HepG2 (cell line): ENCODE results near the gene OR4K14. TPM values are rescaled to one million over a fixed set of nuclear protein-coding genes. Genes with fewer than 3 reads are reported as not detected.

Experiments used
- ATAC-seq: fragments of 200-7000 bp; cut with Tn5 transposase; 3 replicates; pipeline ENCODE4 v1.9.1; 2020; ENCODE audit warnings: mild to moderate bottlenecking, moderate library complexity
- BruUV-seq: library from RNA; stranded (reverse); fragments of 400-500 nt; replicated peaks from 2 replicates; lab custom pipeline; 2021; lab: Mats Ljungman, UMichigan
- CTCF ChIA-PET: fragments of 300-600 bp; formaldehyde crosslinking; extraction: SDS; loops from one replicate; lab custom pipeline; 2021; ENCODE audit warnings: low total read pairs, inconsistent platforms, low intra/inter-chr PET ratio; lab: Yijun Ruan, JAX
- POLR2A ChIA-PET: fragments of 350-600 bp; sonication (Branson Sonifier 250); formaldehyde crosslinking; loops from one replicate; lab custom pipeline; 2020; ENCODE audit warnings: antibody characterized with exemption, inconsistent platforms; lab: Yijun Ruan, JAX
- DNase-seq: peaks from one replicate; pipeline ENCODE4 v3.0.0-alpha.2; 2015; ENCODE audit warnings: low spot score
- FAIRE-seq: peaks from 3 replicates; lab custom pipeline; 2011; peaks lifted over from hg19 to GRCh38; lab: Jason Lieb, UNC
- H2AFZ ChIP-seq: one replicate; pipeline ENCODE4 v1.6.1; 2011; ENCODE audit warnings: low read length, inconsistent platforms
- H3K27ac ChIP-seq: fragments of 300-600 bp; 3 replicates; pipeline ENCODE4 v1.8.0; 2011; ENCODE audit warnings: mixed run types, mild to moderate bottlenecking, mixed read lengths, low read length, inconsistent platforms; ENCODE audit not compliant: insufficient read depth; ENCODE audit errors: extremely low read length
- H3K27me3 ChIP-seq, 2 experiments: fragments of 200-600 bp in 1 of 2; 2 replicates in 1 of 2; 3 replicates in 1 of 2; pipeline versions ENCODE4 v1.6.0 to v1.8.0; 2011; ENCODE audit warnings: low read length in 2 of 2, mild to moderate bottlenecking in 2 of 2, moderate library complexity in 2 of 2, inconsistent platforms in 1 of 2; ENCODE audit not compliant: insufficient read depth in 2 of 2, control insufficient read depth in 1 of 2
- H3K36me3 ChIP-seq, 2 experiments: fragments of 200-600 bp in 1 of 2; replicated peaks in 1 of 2; 2 replicates in 1 of 2; 3 replicates in 1 of 2; pipeline versions ENCODE4 v1.5.1 to v1.8.0; 2011; ENCODE audit warnings: low read length in 2 of 2, inconsistent platforms in 1 of 2; ENCODE audit not compliant: insufficient read depth in 2 of 2, control insufficient read depth in 1 of 2
- H3K4me1 ChIP-seq: 2 replicates; pipeline ENCODE4 v1.5.1; 2012; ENCODE audit warnings: low read length, inconsistent platforms; ENCODE audit not compliant: insufficient read depth
- H3K4me2 ChIP-seq: 2 replicates; pipeline ENCODE4 v1.6.0; 2011; ENCODE audit warnings: low read depth, low read length, inconsistent platforms
- H3K4me3 ChIP-seq, 3 experiments: fragments of 200-600 bp in 1 of 3; sonication (generic), shearing (Covaris generic) in 1 of 3; replicated peaks in 1 of 3; 2 replicates each; pipeline ENCODE4 v1.5.1; 2011 to 2016; ENCODE audit warnings: low read length in 3 of 3, inconsistent platforms in 2 of 3, low read depth in 2 of 3, mild to moderate bottlenecking in 2 of 3, control low read depth in 1 of 3, mixed read lengths in 1 of 3; ENCODE audit not compliant: insufficient read depth in 1 of 3
- H3K79me2 ChIP-seq: one replicate; pipeline ENCODE4 v1.6.1; 2011; ENCODE audit warnings: low read length, inconsistent platforms; ENCODE audit not compliant: insufficient read depth
- H3K9ac ChIP-seq: 2 replicates; pipeline ENCODE4 v1.6.0; 2011; ENCODE audit warnings: mild to moderate bottlenecking, low read depth, low read length, inconsistent platforms; ENCODE audit not compliant: insufficient read depth
- H3K9me3 ChIP-seq: 2 replicates; pipeline ENCODE4 v1.5.1; 2012; ENCODE audit warnings: mild to moderate bottlenecking, low read length
- H4K20me1 ChIP-seq: 2 replicates; pipeline ENCODE4 v1.6.0; 2011; ENCODE audit warnings: inconsistent platforms, mild to moderate bottlenecking, low read length, moderate library complexity; ENCODE audit not compliant: insufficient read depth
- FOXK2 ChIP-seq: fragments of 450-650 bp; IDR thresholded peaks from 2 replicates; pipeline ENCODE4 v1.6.1; 2016
- MTF2 ChIP-seq: sonication (generic); formaldehyde crosslinking; IDR thresholded peaks from 2 replicates; pipeline ENCODE4 v1.5.0; 2020; ENCODE audit warnings: missing genetic modification reagents, borderline replicate concordance
- NFE2L1 ChIP-seq: sonication (generic); formaldehyde crosslinking; IDR thresholded peaks from 2 replicates; pipeline ENCODE4 v1.4.0; 2020; ENCODE audit warnings: missing genetic modification reagents, mild to moderate bottlenecking, borderline replicate concordance
- SATB2 ChIP-seq: sonication (generic); formaldehyde crosslinking; IDR thresholded peaks from 2 replicates; pipeline ENCODE4 v1.5.0; 2020; ENCODE audit warnings: missing genetic modification reagents
- ZBTB20 ChIP-seq: sonication (generic); formaldehyde crosslinking; IDR thresholded peaks from 2 replicates; pipeline ENCODE4 v1.8.1; 2023; ENCODE audit warnings: missing genetic modification reagents, low read depth, mild to moderate bottlenecking, borderline replicate concordance
- ZNF768 ChIP-seq: sonication (generic); formaldehyde crosslinking; IDR thresholded peaks from 2 replicates; pipeline ENCODE4 v1.4.0; 2020; ENCODE audit warnings: missing genetic modification reagents
- ZNF878 ChIP-seq: sonication (generic); formaldehyde crosslinking; IDR thresholded peaks from 2 replicates; pipeline ENCODE4 v1.8.1; 2023; ENCODE audit warnings: mild to moderate bottlenecking, missing genetic modification reagents, moderate library complexity
- ZSCAN20 ChIP-seq: sonication (generic); formaldehyde crosslinking; IDR thresholded peaks from 2 replicates; pipeline ENCODE4 v1.4.0; 2020; ENCODE audit warnings: missing genetic modification reagents, mild to moderate bottlenecking, borderline replicate concordance
- WGBS: methylation state at CpG from one replicate; pipeline ENCODE4 v1.1.6; 2017; ENCODE audit warnings: low lambda C conversion rate; 5-methylcytosine and 5-hydroxymethylcytosine counted together
- in situ Hi-C: cut with HindIII; loops from 2 replicates; pipeline ENCODE4 v1.10.0; 2017; ENCODE audit warnings: low pct_unique_long_range_greater_than_20kb; ENCODE audit not compliant: extremely low pct_ligation_motif_present
- intact Hi-C: fragments of 100-400 bp; cut with micrococcal nuclease; formaldehyde crosslinking; loops from one replicate; pipeline ENCODE4 v1.10.0; 2022; ENCODE audit not compliant: unreplicated experiment
- polyA plus RNA-seq, 8 experiments: library from polyadenylated mRNA; depleted of rRNA in 3 of 8; stranded (reverse) in 7 of 8; unstranded in 1 of 8; fragments of >200 nt; fragmentation: Illumina TruSeq in 4 of 8; extraction: Trizol in 4 of 8; gene quantifications; 2 replicates each; pipeline versions ENCODE4 v1.2.1 to v1.2.3, GENCODE V29; 2011 to 2016; ENCODE audit warnings: low read depth in 4 of 8, missing spikeins in 1 of 8, mixed read lengths in 1 of 8; ENCODE audit not compliant: insufficient read depth in 1 of 8
- total RNA-seq, 5 experiments: library from RNA; depleted of rRNA; stranded (reverse); fragments of >200 nt; fragmentation: Illumina TruSeq; extraction: Trizol; gene quantifications; 2 replicates each; pipeline ENCODE4 v1.2.3, GENCODE V29; 2016; ENCODE audit warnings: low read depth in 1 of 5
- TF ChIP-seq, protein P1 (sequence below): sonication (generic); formaldehyde crosslinking; IDR thresholded peaks from 2 replicates; pipeline ENCODE4 v1.4.0; 2020; ENCODE audit warnings: mild to moderate bottlenecking, missing genetic modification reagents
- TF ChIP-seq, protein P2 (sequence below): sonication (generic); formaldehyde crosslinking; IDR thresholded peaks from 2 replicates; pipeline ENCODE4 v1.5.0; 2020; ENCODE audit warnings: mild to moderate bottlenecking, missing genetic modification reagents, borderline replicate concordance

The OR4K14 gene
- total and polyA plus RNA-seq, 2 of the 13 experiments (the other 11 are each of a cell fraction or from before 2014, with no cell fraction given): not detected

DNA sequence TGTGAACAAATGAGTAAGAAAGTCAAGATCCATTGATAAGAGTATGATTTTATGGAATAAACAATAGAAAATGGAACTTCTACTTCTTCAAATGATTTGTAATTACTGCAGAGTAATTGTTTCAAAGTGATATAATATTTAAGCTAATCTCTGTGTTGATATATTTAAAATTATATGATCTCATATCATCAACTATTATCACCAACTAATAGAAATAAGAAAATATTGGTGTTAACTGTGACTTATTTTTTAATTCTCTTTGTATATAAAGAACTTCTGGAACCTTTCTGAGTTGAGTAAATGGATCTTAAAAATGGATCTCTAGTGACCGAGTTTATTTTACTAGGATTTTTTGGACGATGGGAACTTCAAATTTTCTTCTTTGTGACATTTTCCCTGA lies 40.6 kb upstream of the OR4K14 start, which contains the start of gene OR4L1:
TSS of gene OR4L1 (plus strand) at position 301 of the 400 bp plus-strand sequence. CDS start at position 301, 0 bp downstream.
- FAIRE-seq (no peak), DNase-seq (no peak), ATAC-seq (no peak)
- no peaks in the 10 kb centered on the region for H3K36me3 ChIP-seq
- no peak for TF ChIP-seq ZNF768 (CRISPR knock-in tag)
- TF ChIP-seq FOXK2: no peak
- no peak for TF ChIP-seq NFE2L1 (CRISPR knock-in tag)
- TF ChIP-seq, protein P1, sequence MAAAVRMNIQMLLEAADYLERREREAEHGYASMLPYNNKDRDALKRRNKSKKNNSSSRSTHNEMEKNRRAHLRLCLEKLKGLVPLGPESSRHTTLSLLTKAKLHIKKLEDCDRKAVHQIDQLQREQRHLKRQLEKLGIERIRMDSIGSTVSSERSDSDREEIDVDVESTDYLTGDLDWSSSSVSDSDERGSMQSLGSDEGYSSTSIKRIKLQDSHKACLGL (CRISPR knock-in tag): no peak
- no peak for TF ChIP-seq SATB2 (CRISPR knock-in tag)
- no peak for TF ChIP-seq MTF2 (CRISPR knock-in tag)
- TF ChIP-seq ZBTB20 (CRISPR knock-in tag): no peak
- no peak for TF ChIP-seq ZSCAN20 (CRISPR knock-in tag)
- TF ChIP-seq, protein P2, sequence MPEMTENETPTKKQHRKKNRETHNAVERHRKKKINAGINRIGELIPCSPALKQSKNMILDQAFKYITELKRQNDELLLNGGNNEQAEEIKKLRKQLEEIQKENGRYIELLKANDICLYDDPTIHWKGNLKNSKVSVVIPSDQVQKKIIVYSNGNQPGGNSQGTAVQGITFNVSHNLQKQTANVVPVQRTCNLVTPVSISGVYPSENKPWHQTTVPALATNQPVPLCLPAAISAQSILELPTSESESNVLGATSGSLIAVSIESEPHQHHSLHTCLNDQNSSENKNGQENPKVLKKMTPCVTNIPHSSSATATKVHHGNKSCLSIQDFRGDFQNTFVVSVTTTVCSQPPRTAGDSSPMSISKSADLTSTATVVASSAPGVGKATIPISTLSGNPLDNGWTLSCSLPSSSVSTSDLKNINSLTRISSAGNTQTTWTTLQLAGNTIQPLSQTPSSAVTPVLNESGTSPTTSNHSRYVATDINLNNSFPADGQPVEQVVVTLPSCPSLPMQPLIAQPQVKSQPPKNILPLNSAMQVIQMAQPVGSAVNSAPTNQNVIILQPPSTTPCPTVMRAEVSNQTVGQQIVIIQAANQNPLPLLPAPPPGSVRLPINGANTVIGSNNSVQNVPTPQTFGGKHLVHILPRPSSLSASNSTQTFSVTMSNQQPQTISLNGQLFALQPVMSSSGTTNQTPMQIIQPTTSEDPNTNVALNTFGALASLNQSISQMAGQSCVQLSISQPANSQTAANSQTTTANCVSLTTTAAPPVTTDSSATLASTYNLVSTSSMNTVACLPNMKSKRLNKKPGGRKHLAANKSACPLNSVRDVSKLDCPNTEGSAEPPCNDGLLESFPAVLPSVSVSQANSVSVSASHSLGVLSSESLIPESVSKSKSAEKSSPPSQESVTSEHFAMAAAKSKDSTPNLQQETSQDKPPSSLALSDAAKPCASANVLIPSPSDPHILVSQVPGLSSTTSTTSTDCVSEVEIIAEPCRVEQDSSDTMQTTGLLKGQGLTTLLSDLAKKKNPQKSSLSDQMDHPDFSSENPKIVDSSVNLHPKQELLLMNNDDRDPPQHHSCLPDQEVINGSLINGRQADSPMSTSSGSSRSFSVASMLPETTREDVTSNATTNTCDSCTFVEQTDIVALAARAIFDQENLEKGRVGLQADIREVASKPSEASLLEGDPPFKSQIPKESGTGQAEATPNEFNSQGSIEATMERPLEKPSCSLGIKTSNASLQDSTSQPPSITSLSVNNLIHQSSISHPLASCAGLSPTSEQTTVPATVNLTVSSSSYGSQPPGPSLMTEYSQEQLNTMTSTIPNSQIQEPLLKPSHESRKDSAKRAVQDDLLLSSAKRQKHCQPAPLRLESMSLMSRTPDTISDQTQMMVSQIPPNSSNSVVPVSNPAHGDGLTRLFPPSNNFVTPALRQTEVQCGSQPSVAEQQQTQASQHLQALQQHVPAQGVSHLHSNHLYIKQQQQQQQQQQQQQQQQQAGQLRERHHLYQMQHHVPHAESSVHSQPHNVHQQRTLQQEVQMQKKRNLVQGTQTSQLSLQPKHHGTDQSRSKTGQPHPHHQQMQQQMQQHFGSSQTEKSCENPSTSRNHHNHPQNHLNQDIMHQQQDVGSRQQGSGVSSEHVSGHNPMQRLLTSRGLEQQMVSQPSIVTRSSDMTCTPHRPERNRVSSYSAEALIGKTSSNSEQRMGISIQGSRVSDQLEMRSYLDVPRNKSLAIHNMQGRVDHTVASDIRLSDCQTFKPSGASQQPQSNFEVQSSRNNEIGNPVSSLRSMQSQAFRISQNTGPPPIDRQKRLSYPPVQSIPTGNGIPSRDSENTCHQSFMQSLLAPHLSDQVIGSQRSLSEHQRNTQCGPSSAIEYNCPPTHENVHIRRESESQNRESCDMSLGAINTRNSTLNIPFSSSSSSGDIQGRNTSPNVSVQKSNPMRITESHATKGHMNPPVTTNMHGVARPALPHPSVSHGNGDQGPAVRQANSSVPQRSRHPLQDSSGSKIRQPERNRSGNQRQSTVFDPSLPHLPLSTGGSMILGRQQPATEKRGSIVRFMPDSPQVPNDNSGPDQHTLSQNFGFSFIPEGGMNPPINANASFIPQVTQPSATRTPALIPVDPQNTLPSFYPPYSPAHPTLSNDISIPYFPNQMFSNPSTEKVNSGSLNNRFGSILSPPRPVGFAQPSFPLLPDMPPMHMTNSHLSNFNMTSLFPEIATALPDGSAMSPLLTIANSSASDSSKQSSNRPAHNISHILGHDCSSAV (CRISPR knock-in tag): no peak
- no peak for TF ChIP-seq ZNF878 (CRISPR knock-in tag)
- no peak within 1 kb of the TSS for H3K27ac ChIP-seq
- no peak within 1 kb of the TSS for H3K4me2 ChIP-seq
- ChIA-PET CTCF (no interaction called here), POLR2A (no interaction called here)
- H3K4me1 ChIP-seq: no peaks in the 10 kb centered on the region
- 12% methylated on average over 2 of the region's 2 CpGs for WGBS
- in situ Hi-C loops: no loop called here
- no TSS peak for BruUV-seq
- no peak within 1 kb of the TSS for H2AFZ ChIP-seq
- no peaks in the 10 kb centered on the region; the same call in 1 of the 2 replicates for H3K9me3 ChIP-seq
- intact Hi-C loops: no loop called here
- no peaks in the 10 kb centered on the region for H4K20me1 ChIP-seq
- no peak within 1 kb of the TSS for H3K9ac ChIP-seq
- H3K79me2 ChIP-seq: no peaks in the 10 kb centered on the region
- no peaks in the 10 kb centered on the region for H3K27me3 ChIP-seq
- no peak within 1 kb of the TSS for H3K4me3 ChIP-seq
